ENCODE results near the gene HEATR5A. TPM values are rescaled to one million over a fixed set of nuclear protein-coding genes. Genes with fewer than 3 reads are reported as not detected.
"Not testable (repeated sequence)": the region's sequence is repeated elsewhere in the genome, so short reads cannot be mapped to it uniquely, and the experiment has no call there.

Gene HEATR5A
- total RNA-seq, 6 experiments from 2014 or later = 13.2 to 20.8 (median 17.6) TPM

DNA sequence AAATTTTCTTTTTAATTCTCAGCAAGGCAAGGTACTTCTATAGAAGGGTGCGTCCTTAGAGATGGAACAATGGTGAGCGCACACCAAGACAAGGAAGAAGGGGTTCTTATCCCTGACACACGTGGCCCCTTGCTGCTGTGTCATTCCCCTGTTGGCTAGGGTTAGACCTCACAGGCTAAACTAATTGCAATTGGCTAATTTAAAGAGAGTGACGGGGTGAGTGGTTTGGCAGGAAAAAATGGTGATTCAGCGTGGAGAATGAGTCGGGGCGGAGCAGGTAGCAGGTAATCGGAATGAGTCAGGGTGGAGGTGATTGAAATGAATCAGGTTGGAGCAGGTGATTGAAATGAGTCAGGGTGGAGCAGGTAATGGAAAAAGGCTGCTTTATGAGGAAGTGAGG is 176.5 kb downstream of the HEATR5A start:
- ATAC-seq (no peak), DNase-seq (no peak)
- TF ChIP-seq POLR2A (IDR thresholded peaks at IDR 0.05) = no peak
- TF ChIP-seq, protein P1, sequence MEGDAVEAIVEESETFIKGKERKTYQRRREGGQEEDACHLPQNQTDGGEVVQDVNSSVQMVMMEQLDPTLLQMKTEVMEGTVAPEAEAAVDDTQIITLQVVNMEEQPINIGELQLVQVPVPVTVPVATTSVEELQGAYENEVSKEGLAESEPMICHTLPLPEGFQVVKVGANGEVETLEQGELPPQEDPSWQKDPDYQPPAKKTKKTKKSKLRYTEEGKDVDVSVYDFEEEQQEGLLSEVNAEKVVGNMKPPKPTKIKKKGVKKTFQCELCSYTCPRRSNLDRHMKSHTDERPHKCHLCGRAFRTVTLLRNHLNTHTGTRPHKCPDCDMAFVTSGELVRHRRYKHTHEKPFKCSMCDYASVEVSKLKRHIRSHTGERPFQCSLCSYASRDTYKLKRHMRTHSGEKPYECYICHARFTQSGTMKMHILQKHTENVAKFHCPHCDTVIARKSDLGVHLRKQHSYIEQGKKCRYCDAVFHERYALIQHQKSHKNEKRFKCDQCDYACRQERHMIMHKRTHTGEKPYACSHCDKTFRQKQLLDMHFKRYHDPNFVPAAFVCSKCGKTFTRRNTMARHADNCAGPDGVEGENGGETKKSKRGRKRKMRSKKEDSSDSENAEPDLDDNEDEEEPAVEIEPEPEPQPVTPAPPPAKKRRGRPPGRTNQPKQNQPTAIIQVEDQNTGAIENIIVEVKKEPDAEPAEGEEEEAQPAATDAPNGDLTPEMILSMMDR (IDR thresholded peaks at IDR 0.05) = no peak
- 77% methylated on average over 8 of the region's 8 CpGs for WGBS (ENCODE audit: insufficient coverage, low coverage, low lambda C conversion rate, missing lambda C conversion rate)
- Histone ChIP-seq H3K9me3 (no peaks in the 10 kb centered on the region), H3K27ac (no peak overlapping the region), H3K4me3 (no peak overlapping the region), H3K4me1 (no peaks in the 10 kb centered on the region), H3K27me3 (no peaks in the 10 kb centered on the region), H3K36me3 (no peaks in the 10 kb centered on the region)
- intact Hi-C loops (cut with DNase I) = no loop called here

DNA sequence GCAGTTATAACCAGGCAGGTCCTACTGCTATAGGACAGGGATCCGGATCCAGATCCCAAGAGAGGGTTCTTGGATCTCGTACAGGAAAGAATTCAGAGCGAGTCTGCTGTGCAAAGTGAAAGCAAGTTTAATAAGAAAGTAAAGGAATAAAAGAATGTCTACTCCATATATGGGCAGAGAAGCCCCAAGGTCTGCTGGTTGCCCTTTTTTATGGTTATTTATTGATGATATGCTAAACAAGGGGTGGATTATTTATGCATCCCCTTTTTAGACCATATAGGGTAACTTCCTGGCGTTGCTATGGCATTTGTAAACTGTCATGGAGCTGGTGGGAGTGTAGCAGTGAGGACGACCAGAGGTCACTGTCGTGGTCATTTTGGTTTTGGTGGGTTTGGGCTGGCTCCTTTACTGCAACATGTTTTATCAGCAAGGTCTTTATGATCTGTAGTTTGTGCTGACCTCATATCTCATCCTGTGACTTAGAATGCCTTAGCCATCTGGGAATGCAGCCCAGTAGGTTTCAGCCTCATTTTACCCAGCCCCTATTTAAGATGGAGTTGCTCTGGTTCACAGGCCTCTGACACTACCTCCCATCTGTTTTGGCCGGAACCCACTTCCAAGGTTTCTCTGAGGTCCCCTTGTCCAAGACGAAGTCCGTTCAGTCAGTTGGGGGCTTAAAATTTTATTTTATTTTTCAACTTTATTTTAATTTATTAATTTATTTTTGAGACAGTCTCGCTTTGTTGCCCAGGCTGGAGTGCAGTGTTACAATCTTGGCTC is 178.0 kb downstream of the HEATR5A start:
- intact Hi-C loops (cut with DNase I); H3K4me1 ChIP-seq; H3K27ac ChIP-seq; ATAC-seq; H3K9me3 ChIP-seq; DNase-seq; H3K4me3 ChIP-seq; H3K27me3 ChIP-seq; H3K36me3 ChIP-seq: not testable (repeated sequence)
- 89% methylated on average over 8 of the region's 10 CpGs for WGBS (ENCODE audit: insufficient coverage, low coverage, low lambda C conversion rate, missing lambda C conversion rate)

Small RNAs within 50 kb of the gene (small RNA-seq; reads per million reads assigned to genes)
- gene RF00019 = 0 reads per million in 2 experiments

Other genes starting within 250 kb of the HEATR5A start
- 100 to 1,000 TPM in 5 of 6 experiments, 10 to 100 TPM in 1; 77.2 to 167 (median 119) TPM for gene HECTD1, start 212.8 kb downstream of the HEATR5A start, total RNA-seq
- gene DTD2, start 37.0 kb upstream of the HEATR5A start, total RNA-seq = 10 to 100 TPM in 4 of 6 experiments, 1 to 10 TPM in 2; 8.1 to 20.0 (median 11.8) TPM
- not detected for gene GPR33, start 67.5 kb upstream of the HEATR5A start, total RNA-seq
- 1 to 10 TPM; 6.3 to 9.5 (median 7.2) TPM for gene NUBPL, start 140.9 kb upstream of the HEATR5A start, total RNA-seq

Data from right lobe of liver (tissue), 6 donors.